ENCODE measurements around the gene UBE2L5. TPM values are rescaled to one million over a fixed set of nuclear protein-coding genes. Genes with fewer than 3 reads are reported as not detected.

UBE2L5 gene
- not detected for total RNA-seq
- long read RNA-seq, result 0 reads

DNA sequence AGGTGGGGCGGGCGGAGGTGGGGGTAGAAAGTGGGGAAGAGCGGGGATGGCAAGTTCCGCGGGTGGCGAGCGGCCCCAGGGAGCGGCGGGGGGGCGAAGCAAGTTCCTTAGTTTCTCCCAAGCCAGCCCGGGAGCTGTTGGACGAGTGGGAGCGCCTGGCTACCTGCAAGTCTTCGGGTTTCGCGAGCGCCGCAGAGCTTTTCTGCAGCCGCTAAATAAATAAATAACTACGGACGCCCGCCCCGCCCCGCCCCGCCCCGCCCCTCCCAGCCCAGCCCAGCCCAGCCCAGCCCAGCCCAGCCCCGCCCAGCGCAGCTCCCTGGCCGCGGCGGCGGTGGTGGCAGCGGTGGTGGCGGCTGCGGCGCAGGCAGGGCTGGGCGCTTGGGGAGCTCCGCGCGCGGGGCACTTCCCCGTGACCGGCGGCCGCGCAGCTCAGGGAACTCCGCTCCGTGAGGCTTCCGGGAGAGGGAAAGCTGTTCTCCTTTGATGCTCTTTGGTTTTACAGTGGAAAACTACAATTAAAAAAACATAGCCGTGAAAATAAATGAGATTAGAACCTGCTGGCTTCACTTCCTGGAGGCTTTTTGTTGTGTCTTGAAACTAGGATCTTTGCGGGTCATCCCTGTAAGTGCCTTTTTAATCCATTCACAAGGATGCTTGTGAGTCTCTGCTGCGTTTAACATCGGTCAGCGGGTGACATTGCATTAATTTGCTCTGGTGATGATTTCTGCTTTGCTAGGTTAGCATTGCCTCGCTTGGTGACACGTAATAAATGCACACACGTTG lies at the start of gene UBE2L5:
Gene UBE2L5, plus strand, starts transcription at position 440 of the 786 bp plus-strand sequence. CDS start 5,498 bp downstream, outside the sequence.
- DNase-seq (peak; percentile 91), ATAC-seq (peak; percentile 92)
- Histone ChIP-seq H3K27ac (peak within 1 kb of the TSS; percentile 87), H3K27me3 (no peaks in the 10 kb centered on the region), H3K4me1 (peaks cover 4% of the 10 kb centered on the region), H3K4me3 (peak within 1 kb of the TSS; percentile 66), H3K9me3 (no peaks in the 10 kb centered on the region), H3K36me3 (no peaks in the 10 kb centered on the region)
- intact Hi-C loops (cut with DNase I), result no loop called here
- TF ChIP-seq, protein P1, sequence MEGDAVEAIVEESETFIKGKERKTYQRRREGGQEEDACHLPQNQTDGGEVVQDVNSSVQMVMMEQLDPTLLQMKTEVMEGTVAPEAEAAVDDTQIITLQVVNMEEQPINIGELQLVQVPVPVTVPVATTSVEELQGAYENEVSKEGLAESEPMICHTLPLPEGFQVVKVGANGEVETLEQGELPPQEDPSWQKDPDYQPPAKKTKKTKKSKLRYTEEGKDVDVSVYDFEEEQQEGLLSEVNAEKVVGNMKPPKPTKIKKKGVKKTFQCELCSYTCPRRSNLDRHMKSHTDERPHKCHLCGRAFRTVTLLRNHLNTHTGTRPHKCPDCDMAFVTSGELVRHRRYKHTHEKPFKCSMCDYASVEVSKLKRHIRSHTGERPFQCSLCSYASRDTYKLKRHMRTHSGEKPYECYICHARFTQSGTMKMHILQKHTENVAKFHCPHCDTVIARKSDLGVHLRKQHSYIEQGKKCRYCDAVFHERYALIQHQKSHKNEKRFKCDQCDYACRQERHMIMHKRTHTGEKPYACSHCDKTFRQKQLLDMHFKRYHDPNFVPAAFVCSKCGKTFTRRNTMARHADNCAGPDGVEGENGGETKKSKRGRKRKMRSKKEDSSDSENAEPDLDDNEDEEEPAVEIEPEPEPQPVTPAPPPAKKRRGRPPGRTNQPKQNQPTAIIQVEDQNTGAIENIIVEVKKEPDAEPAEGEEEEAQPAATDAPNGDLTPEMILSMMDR (IDR thresholded peaks at IDR 0.05), result no peak

DNA sequence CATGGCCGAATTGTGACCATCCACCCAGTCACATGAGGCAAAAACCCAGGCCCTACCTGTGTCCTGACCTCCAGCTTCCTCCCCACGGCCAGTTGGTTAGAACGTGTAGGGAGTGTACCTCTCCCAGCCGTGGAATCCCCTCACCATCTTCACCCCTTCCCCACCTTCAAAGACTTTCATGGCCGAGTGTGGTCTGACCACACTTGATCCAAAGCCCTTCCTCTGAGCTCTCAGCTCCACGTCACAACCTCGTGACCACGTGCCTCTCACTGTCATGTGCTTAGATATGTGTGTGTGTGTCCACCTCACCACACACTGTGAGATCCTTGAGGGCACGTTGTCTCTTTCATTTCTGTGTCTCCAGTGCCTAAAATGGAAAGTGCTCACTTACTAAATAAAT lies 48.6 kb upstream of the UBE2L5 start:
- Histone ChIP-seq H3K9me3 (no peaks in the 10 kb centered on the region), H3K4me3 (no peak overlapping the region), H3K27me3 (no peaks in the 10 kb centered on the region), H3K4me1 (peaks cover 20% of the 10 kb centered on the region), H3K27ac (no peak overlapping the region), H3K36me3 (no peaks in the 10 kb centered on the region)
- TF ChIP-seq, protein P1 (IDR thresholded peaks at IDR 0.05), result no peak
- intact Hi-C loops (cut with DNase I), result no loop called here
- no peak for ATAC-seq
- no peak for DNase-seq

DNA sequence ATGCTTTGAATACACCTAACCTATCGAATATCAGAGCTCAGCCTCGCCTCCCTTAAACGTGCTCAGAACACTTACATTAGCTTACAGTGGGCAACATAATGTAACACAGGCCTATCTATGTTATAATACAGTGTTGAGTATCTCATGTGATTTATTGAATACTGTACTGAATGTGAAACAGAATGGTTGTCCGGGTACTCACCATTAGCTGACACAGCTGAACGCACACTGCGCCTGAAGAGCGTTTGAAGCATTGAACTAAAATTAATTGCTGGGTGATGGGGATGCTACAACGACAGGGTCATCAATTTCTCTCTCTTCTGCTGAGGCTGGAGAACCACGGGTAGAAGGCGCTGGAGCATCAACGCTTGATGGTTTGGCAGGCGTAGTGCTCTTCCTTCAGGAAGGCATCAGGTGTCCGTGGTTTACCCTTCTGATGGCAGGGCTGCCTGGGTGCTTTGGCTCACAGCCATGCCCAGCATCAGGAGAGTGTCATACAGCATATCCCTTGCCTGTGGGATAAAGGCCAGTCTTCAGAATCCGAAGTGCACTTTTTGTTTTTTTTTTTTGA lies 46.9 kb upstream of the UBE2L5 start:
- DNase-seq (no peak), ATAC-seq (no peak)
- TF ChIP-seq, protein P1 (IDR thresholded peaks at IDR 0.05), result no peak
- intact Hi-C loops (cut with DNase I), result no loop called here
- H3K4me1 ChIP-seq, result peaks cover 20% of the 10 kb centered on the region
- H3K36me3 ChIP-seq, result no peaks in the 10 kb centered on the region
- no peak overlapping the region for H3K27ac ChIP-seq
- H3K9me3 ChIP-seq, result no peaks in the 10 kb centered on the region
- no peaks in the 10 kb centered on the region for H3K27me3 ChIP-seq
- H3K4me3 ChIP-seq, result peak overlapping the region; percentile 3

DNA sequence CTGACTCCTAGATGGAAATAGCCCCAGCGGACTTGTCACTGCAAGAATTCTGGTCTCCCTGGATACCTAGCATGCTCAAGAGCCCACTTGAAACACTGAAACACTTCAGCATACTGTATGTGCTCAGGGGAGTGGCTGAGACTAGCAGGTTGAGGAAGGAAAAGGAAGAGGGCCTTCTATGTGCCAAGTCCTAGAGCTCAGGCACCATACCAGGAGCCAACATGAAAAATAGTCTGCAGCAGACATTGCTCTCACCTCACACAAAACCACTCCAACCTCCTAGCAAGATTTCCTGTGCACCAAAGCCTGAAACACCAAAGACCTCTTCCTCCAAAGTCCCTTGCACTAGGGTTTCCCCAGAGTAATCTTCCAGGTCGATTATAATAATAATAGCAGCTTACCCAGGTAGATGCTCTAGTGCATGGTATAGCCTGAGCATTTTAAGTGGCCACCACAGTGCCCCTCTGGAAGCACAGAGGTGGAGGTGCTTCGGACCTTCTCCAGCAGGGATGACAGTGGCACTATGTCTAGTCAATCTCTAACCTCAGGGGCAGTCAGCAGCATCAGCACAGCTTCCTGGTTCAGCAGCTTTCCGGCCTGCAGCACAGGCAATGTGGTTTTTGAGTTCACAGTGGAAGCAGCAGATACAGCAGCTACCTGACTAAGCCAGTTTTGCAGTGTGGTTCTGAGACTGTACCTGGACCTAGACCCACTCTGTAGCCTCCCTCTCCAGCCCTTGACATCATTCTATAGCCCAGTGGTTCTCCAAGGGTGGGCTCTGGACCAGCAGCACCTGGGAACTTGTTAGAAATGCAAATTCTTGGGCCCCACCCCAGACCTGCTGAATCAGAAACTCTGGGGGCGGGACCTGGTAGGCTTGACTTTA lies 45.6 kb upstream of the UBE2L5 start:
- peak; percentile 92 for ATAC-seq
- Histone ChIP-seq H3K9me3 (no peaks in the 10 kb centered on the region), H3K27ac (peak overlapping the region; percentile 69), H3K36me3 (no peaks in the 10 kb centered on the region), H3K4me1 (peaks cover 11% of the 10 kb centered on the region), H3K4me3 (peak overlapping the region; percentile 12), H3K27me3 (no peaks in the 10 kb centered on the region)
- TF ChIP-seq, protein P1 (IDR thresholded peaks at IDR 0.05), result no peak
- intact Hi-C loops (cut with DNase I), result no loop called here
- DNase-seq, result no peak

- H3K36me3 ChIP-seq, result no peaks in the 10 kb centered on the region
- H3K27ac ChIP-seq, result no peak overlapping the region
- ATAC-seq (no peak), DNase-seq (no peak)
- intact Hi-C loops (cut with DNase I), result no loop called here
- H3K4me3 ChIP-seq, result no peak overlapping the region
- no peaks in the 10 kb centered on the region for H3K9me3 ChIP-seq
- TF ChIP-seq, protein P1 (IDR thresholded peaks at IDR 0.05), result no peak
- H3K4me1 ChIP-seq, result peaks cover 10% of the 10 kb centered on the region
- no peaks in the 10 kb centered on the region for H3K27me3 ChIP-seq
These were observed 45.0 kb upstream of the UBE2L5 start for GRCh38 chr13:30377312-30377685.

Data from upper lobe of right lung (tissue), 1 donor.